HG02759 (cell line): ENCODE results near the gene DPP9.

Experiments used
- ATAC-seq: cut with Tn5 transposase; IDR thresholded peaks from one replicate; pipeline ENCODE4 v1.9.1; 2021; ENCODE audit warnings: mild to moderate bottlenecking, moderate library complexity; ENCODE audit not compliant: unreplicated experiment

DPP9 gene

DNA sequence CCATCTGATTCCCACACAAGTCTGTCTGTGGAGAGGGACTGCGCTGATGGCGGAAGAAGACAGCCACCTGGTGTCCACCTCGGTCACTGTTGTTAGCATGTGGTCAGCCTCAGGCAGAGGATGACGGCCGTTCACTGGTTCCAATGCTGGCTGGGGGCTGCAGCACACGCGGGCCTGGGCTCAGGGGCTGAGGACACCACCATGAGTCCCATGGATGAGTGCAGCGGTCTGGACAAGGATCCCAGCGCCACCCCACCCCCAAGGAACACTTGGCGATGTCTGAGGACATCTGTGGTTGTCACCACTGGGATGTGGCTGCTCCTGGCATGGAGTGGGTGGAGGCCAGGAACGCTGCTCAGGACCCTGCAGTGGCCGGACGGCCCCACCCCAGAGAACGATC lies 10.9 kb downstream of the DPP9 start:
- no peak for ATAC-seq

DNA sequence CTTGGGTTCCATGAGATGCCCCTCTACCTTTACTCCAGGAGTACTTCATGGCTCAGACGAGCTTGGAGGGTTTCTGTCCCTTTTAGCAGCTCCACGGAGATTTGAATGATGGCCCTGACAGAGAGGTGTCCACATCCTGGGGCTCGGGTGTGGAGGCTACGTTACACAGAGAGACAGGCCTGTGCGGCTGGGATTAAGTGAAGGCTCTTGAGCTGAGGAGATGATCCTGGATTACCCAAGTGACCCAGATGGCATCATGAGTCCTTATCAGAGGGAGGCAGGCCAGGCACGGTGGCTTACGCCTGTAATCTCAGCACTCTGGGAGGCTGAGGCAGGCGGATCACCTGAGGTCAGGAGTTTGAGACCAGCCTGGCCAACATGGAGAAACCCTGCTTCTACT lies 12.4 kb downstream of the DPP9 start:
- no peak for ATAC-seq

DNA sequence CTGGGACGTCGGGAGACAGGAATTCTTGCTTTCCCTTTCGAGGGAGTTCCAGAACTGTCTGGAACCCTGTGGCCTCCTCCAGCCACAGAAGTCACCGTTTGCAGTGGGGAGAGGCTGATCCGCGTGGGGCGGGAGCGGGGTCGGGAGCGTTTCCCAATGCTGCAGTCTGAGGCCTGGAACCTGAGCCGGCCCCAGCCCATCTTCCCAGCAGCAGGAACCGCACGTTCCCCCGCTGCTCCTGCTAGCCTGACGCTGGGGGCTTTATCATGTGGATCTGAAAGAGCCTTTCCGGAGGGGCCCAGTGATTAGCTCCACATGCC lies 13.4 kb downstream of the DPP9 start:
- no peak for ATAC-seq

DNA sequence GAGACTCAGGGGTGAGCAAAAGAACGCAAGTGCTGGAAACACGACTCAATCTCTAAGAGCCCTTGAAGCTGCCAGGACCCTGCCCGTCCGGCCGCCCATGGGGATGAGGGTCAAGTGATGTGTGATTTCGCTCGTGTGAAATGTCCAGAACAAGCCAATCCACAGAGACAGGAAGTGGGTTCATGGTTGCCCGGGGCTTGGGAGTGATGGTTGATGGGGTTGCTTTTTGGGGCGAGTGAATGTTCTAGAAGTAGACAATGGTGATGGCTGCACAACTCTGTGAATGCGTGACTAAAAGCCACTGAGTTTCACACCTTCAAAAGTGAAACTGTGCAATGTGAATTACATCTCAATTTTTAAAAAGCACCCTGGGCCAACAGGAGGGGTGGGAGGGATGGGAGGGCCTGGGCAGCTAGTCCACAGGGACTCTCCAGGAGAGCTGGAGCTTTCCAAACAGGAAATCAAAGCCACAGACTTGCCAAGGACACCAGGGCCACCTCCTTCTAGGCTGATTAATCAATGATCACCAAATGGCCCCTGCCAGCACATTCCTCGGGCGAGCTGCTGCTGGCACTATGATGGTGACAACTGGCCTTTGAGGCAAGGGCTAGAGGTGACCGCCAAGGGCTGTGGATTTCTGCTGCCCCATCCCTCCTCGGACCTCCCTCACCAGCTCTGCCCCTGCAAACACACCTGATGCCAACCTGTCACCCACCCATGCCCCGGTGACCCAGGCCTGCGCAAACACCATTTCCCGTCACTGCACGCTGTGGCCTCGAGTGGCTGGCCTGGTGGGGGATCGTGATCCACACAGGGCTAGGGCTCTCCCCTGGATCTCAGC lies 14.0 kb downstream of the DPP9 start:
- ATAC-seq, result no peak

DNA sequence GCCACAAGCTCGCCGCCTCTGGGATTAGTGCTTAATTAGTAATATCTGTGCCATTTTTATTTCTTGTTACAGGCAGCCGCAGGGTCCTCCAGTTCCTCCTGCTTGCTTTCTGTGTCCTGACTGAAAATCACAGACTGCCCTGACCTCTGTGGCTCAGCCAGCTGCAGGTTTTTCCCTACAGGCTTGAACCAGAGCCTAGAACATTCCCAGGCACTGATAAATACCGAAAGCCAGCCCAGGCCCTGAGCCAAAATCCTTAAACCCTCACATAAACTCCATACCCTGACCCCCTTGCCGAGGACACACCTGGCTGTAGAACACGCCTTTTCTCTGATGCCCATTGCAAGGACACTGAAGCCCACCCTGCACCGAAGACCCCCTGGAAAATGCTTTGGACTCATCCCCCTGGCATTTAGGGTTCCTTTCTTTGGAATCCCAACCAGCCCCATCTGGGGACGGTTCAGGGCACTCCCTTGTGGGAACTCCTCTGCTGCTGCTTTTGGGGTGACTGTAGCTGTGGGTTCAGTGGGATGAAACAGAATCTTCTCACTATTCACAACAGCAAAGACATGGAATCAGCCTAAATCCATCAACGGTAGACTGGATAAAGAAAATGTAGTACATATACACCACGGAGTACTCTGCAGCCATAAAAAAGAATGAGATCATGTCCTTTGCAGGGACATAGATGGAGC lies 15.5 kb downstream of the DPP9 start:
- no peak for ATAC-seq

DNA sequence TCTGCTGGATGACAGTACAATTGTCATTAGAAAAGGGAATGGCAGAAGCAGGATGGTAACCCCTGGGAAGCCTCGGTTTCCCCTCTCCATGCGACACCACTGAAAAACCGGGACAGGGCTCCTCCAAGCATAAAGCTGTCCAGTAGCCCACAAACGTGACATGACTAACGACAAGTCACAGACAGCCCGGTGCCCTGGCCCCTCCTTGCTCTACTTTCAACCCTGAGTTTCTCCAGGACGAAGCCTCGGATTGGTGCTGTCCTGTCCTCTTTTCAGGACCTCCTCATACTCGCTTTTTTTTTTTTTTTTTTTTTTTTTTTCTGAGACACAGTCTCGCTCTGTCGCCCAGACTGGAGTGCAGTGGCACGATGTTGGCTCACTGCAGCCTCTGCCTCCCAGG lies 16.3 kb downstream of the DPP9 start:
- no peak for ATAC-seq

DNA sequence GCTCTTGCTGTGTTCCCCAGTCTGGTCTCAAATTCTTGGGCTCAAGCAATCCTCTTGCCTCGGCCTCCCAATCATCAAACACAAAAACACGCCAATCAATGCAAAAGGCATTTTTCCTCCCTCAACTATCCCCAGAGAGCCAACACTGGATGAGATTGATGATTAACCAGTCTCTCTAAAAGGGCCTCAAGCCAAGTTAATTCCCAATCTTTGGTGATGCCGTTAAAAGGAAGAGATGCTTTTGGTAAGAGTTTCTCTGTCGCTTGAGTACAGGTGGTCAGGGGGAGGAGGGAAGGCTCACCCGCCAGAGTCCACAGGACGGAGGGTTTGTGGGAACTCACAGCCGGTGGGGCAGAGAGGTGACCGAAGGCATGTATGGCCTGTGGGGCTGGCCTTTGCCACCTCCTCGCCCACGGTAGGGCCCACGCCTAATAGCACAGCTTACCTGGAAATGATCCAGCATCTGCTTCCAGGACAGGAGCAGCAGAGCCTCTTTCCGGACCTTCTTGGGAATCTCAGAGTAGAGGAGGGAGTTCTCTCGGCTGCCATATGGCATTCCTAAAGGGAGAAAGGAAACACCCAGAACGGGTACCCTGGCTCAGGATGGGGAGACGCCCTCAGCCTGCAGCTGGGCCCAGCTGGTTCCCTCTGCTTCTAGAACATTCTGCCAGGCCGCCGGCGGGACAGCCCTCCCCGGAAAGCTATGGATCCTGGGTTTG lies 18.1 kb downstream of the DPP9 start:
- no peak for ATAC-seq

DNA sequence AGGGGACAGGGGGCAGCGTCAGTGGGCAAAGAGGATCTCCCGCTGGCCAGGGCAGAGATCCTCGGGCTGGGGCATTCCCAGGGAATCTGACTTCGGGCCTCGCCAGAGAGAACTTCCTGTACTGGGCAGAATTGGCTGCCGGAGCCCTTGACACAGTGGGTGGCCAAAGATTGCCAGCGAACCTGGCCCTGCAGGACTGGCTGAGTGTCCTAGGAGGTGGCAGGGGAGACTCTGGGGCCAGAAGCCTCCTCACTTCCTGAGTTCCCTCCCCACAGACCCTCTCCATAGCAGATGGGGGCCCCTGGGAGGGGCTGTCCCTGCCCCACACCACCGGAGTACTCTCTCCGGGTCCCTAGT lies 19.3 kb downstream of the DPP9 start:
- ATAC-seq, result no peak

DNA sequence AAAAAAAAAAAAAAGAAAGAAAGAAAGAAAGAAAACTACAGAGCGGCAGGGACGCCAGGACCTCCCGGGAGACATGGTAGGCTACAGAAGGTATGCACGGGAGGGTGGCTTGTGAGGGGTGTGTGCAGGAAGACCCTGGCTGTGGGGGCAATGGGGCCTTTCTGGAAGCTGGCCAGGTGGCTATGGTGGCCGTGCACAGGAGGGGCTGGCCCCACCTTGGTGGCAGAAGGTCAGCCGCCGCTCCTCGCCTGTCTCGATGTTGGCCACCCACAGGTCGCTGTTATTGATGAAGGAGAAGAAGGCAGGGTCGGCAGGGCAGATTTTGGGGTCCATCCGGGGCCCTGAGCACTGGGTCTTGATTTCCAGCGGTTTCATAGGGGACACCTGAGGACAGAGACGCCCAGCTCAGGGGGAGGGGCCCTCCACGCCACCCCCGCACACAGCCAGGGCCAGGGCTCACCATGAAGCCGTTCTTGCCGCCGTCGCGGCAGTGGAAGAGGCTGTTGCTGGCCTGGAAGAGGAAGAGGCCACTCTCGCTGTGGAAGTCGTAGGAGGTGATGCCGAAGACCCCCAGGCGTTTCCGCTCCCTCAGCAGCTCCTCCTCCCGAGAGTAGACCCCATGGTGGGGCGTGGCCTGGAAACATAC lies 19.8 kb downstream of the DPP9 start:
- no peak for ATAC-seq

DNA sequence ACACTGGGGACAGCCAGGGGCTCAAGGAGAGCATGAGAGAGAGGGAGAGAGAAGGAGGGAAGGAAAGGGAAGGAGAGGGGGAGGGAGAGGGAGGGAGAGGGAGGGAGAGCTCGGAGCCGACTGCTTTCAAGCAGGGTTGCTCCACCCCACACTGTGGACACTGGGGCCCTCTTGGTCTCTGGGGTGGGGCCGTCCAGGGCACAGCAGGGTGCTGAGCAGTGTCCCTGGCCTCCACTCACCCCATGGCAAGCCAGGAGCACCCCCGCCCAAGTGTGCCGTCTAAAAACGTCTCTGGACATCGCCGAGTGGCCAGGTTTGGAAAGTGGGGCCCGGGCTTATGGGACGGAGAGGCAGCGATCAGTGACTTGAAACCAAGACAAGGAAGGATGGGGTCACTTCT lies 20.9 kb downstream of the DPP9 start:
- ATAC-seq, result no peak

DNA sequence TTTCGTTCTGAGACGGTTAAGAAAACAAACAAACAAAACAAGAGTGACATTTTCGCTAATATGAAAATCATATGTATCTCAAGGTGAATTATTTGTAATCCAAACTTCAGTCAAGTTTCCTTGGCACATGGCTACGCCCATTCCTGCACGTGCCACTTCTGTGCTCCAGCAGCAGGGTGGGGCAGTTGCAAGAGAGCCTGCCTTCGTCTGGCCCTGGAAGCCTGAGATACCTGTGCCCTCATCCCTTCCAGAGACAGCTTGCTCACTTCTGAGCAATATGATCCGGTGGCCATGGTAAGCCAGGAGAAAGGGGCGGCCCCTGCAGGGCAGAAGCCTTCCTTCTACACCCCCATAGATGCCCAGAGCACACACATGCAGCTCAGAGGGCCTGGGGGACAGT lies 22.1 kb downstream of the DPP9 start:
- ATAC-seq, result no peak

DNA sequence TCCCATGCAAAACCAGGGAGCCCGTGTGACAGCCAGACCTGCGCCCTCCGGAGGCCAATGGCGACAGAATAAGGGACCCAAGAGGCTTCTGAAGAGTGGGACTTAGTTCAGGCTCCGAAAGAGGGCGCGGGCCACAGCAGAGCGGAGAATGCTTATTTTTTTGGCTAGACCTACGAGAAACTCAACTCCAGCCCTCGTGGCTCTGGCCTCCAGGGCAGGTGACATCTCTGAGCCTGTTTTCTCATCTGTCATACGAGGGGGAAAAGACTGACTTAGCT lies 23.0 kb downstream of the DPP9 start:
- no peak for ATAC-seq

DNA sequence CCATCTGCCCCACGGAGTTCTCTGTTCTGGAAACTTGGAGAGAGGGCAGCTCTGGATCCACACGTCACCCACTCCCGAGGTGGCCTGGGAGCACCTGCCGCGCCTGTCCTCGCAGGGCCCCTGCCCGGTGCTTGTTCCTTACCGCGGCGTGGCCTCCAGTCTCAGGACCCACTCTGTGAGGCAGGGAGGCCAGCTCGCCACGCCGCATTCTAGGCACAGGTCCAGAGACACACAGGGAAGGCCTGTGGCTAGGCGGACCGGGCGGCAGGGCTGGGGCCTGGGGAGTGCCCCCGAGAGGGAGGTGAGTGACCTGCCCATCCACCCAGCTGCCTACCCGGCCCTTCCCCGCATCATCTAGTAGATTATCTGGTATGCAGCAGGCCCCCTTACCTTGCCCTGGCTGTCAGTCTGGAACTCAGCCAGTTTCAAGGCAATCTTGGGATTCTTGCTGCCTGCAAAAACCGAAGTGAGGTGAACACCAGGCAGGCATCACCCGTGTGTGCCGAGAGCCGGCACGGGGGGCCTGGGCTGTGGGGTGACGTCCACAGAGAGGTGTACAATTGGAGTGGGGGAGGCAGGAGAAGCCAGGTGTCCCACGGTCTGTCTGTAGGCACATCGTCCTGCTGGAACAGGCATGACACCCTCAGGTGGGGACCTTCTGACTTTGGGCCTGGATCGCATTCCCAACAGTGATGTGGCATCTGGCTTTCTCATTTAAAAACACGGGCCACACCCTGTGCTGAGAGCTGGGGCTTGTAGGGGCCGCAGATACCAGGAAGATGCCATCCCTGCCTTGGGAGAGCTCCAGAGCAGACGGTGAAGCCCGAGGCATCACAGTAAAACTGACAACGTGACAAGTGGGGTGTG lies 23.6 kb downstream of the DPP9 start:
- ATAC-seq, result no peak

DNA sequence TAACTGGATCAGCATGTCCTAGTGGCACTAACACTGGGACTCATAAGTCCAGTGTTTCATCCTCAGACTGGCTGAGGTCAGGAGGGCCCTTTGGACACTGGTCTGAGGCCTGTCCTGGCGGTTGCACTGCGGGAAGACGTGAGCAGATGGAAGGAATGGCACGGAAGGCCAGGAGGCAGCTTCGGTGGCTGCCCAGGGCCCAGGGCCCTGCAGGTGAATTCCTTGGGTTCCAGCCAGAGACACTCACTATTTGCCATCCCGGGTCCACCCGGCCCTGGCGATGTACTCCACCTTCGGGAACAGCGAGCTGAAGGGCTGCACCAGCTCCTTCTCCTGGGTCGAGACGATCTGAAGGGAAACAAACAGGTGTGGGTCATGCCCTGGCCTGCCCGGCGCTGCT lies 26.3 kb downstream of the DPP9 start:
- no peak for ATAC-seq

DNA sequence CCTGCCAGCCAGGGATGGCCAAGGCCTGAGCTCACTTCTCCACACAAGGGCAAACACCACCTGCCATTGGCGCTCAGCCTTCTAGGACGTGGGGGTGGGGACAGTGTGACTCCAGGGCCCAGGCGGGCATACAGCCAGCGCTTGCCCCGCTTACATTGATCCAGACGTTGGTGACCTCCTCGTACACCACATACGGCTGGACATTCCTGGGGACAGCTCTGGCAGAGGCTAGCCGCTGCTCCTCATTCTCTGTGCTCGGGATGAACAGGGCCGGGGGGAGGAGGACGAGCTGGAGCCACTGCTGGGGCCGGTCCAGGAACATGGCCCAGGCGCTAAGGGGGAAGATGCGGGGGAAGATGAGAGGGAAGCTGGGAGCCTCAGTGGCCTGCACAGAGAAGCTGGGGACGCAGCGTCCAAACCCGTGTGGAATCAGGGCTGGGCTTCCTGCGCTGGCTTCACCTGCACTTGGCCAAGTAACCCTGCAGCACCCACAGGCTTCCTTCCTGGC lies 28.4 kb downstream of the DPP9 start:
- ATAC-seq, result no peak

DNA sequence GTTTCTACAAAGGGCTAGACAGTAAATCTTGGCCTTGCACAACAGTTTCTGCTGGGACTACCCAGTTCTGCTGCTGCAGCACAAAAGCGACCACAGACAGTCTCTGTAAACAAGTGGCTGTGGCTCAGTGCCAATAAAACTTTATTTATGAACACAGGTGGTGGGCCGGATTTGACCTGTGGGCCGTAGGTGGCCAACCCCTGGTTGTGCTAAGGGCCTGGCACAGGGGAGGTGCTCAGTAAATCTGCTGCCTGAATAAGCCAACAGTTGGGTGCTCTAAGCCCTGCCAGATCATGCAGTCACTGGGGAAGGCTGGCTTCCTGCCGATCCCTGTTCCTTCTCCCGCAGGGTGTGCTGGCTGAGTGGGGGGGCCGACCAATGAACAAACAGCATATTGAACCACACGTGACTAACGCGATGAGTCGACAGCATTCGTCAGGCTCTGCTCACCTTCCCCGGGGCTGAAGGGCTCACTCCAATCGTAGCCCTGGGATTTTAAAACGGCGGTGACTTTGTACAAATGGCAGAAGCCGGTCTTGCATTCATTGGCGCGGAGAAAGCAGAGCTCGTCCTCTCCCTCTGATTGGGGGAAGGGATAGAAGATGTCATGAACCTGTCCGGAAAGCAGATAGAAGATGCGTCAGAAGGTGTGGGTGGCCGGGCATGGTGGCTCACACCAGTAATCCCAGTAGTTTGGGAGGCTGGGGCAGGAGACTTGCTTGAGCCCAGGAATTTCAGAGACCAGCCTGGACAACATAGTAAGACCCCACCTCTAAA lies 29.2 kb downstream of the DPP9 start:
- no peak for ATAC-seq

DNA sequence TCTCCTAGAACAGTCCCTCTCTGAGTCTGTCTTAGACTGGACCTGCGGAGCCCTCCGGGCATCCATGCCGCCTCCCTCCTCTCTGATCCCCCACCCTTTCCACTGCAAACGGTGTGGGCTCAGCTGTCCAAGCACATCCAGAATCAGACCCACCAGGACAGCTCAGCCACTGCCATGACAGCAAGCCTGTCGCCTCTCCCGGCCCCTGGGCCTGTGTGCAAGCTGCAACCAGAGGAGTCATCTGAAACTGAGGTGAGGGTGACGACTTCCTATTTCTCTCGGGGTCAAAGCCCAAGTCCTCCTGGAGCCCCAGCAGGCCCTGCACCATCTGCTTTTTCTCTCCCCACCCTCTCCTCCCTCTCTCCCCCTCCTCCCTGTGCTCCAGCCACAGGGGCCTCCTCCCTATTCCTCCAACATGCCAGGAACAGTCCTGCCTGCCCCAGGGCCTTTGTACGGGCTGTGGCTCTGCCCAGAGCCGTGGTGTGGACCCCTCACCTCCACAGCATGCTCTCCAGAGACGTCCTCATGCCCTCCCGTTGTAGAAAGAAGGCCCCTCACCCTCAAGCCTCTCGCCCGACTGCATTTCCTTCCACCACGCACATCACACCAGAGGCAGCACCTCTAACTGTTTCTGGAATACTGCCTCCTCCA lies 30.0 kb downstream of the DPP9 start:
- ATAC-seq, result no peak

DNA sequence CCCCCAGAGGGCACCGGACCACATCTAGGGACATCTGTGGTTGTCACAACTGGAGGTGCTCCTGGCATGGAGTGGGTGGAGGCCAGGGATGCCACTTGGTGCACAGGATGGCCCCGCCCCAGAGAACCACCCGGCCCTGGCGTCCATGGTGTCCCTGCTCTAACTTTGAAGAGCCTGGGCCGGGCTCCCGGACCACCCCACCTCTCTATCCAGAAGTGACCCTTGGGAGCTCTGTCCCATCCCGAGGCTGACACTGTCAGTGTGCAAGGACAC lies 30.6 kb downstream of the DPP9 start:
- ATAC-seq, result no peak

DNA sequence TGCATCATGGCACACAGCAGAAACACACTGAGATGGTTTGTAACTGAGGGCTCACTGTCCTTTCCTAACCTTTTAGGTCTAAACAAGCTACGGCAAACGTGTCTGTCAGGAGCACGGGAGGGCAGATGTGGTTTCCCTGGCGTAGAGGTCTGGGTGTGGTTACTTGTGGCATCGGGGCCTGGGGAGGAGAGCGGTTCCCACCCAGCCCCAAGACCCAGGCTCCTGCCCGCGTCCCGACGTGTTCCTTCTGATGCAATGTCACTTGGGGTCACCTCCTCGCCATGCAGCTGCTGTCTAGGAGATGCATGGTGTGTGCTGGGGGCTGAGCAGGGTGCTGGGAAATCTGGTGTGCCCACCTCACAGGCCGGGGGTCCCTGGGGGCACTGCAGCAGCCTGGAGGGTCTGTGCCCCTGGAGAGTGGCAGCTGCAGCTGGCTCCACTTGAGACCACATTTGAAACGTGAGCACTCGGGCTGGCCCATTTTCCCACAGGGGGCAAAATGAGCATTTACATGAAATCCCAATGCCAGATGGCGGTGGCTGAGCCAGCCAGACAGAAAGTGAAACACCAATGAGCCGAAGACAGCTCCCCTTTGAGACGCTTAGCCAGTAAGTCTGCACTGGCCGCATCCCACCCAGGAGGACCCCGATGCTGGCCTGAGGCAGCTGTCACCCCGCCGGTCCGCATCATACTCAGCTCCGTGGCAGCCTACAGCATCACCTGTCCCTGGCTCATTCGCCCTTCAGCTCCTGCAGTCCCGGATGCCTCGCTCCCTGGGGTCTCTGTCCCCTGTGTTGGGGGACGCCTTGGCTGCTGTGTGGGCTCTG lies 31.2 kb downstream of the DPP9 start:
- no peak for ATAC-seq
